HepG2 (cell line): ENCODE results near the gene POLR3K. TPM values are rescaled to one million over a fixed set of nuclear protein-coding genes. Genes with fewer than 3 reads are reported as not detected.

ENCODE experiments used
- ATAC-seq: fragments of 200-7000 bp; cut with Tn5 transposase; 3 replicates; pipeline ENCODE4 v1.9.1; 2020; ENCODE audit warnings: mild to moderate bottlenecking, moderate library complexity
- BruUV-seq: library from RNA; stranded (reverse); fragments of 400-500 nt; replicated peaks from 2 replicates; lab custom pipeline; 2021; lab: Mats Ljungman, UMichigan
- CTCF ChIA-PET: fragments of 300-600 bp; formaldehyde crosslinking; extraction: SDS; loops from one replicate; lab custom pipeline; 2021; ENCODE audit warnings: low total read pairs, inconsistent platforms, low intra/inter-chr PET ratio; lab: Yijun Ruan, JAX
- POLR2A ChIA-PET: fragments of 350-600 bp; sonication (Branson Sonifier 250); formaldehyde crosslinking; loops from one replicate; lab custom pipeline; 2020; ENCODE audit warnings: antibody characterized with exemption, inconsistent platforms; lab: Yijun Ruan, JAX
- DNase-seq: peaks from one replicate; pipeline ENCODE4 v3.0.0-alpha.2; 2015; ENCODE audit warnings: low spot score
- FAIRE-seq: peaks from 3 replicates; lab custom pipeline; 2011; peaks lifted over from hg19 to GRCh38; lab: Jason Lieb, UNC
- H2AFZ ChIP-seq: one replicate; pipeline ENCODE4 v1.6.1; 2011; ENCODE audit warnings: low read length, inconsistent platforms
- H3K27ac ChIP-seq: fragments of 300-600 bp; 3 replicates; pipeline ENCODE4 v1.8.0; 2011; ENCODE audit warnings: mixed run types, mild to moderate bottlenecking, mixed read lengths, low read length, inconsistent platforms; ENCODE audit not compliant: insufficient read depth; ENCODE audit errors: extremely low read length
- H3K27me3 ChIP-seq, 2 experiments: fragments of 200-600 bp in 1 of 2; 2 replicates in 1 of 2; 3 replicates in 1 of 2; pipeline versions ENCODE4 v1.6.0 to v1.8.0; 2011; ENCODE audit warnings: low read length in 2 of 2, mild to moderate bottlenecking in 2 of 2, moderate library complexity in 2 of 2, inconsistent platforms in 1 of 2; ENCODE audit not compliant: insufficient read depth in 2 of 2, control insufficient read depth in 1 of 2
- H3K36me3 ChIP-seq, 2 experiments: fragments of 200-600 bp in 1 of 2; replicated peaks in 1 of 2; 2 replicates in 1 of 2; 3 replicates in 1 of 2; pipeline versions ENCODE4 v1.5.1 to v1.8.0; 2011; ENCODE audit warnings: low read length in 2 of 2, inconsistent platforms in 1 of 2; ENCODE audit not compliant: insufficient read depth in 2 of 2, control insufficient read depth in 1 of 2
- H3K4me1 ChIP-seq: 2 replicates; pipeline ENCODE4 v1.5.1; 2012; ENCODE audit warnings: low read length, inconsistent platforms; ENCODE audit not compliant: insufficient read depth
- H3K4me2 ChIP-seq: 2 replicates; pipeline ENCODE4 v1.6.0; 2011; ENCODE audit warnings: low read depth, low read length, inconsistent platforms
- H3K4me3 ChIP-seq, 3 experiments: fragments of 200-600 bp in 1 of 3; sonication (generic), shearing (Covaris generic) in 1 of 3; replicated peaks in 1 of 3; 2 replicates each; pipeline ENCODE4 v1.5.1; 2011 to 2016; ENCODE audit warnings: low read length in 3 of 3, inconsistent platforms in 2 of 3, low read depth in 2 of 3, mild to moderate bottlenecking in 2 of 3, control low read depth in 1 of 3, mixed read lengths in 1 of 3; ENCODE audit not compliant: insufficient read depth in 1 of 3
- H3K79me2 ChIP-seq: one replicate; pipeline ENCODE4 v1.6.1; 2011; ENCODE audit warnings: low read length, inconsistent platforms; ENCODE audit not compliant: insufficient read depth
- H3K9ac ChIP-seq: 2 replicates; pipeline ENCODE4 v1.6.0; 2011; ENCODE audit warnings: mild to moderate bottlenecking, low read depth, low read length, inconsistent platforms; ENCODE audit not compliant: insufficient read depth
- H3K9me3 ChIP-seq: 2 replicates; pipeline ENCODE4 v1.5.1; 2012; ENCODE audit warnings: mild to moderate bottlenecking, low read length
- H4K20me1 ChIP-seq: 2 replicates; pipeline ENCODE4 v1.6.0; 2011; ENCODE audit warnings: inconsistent platforms, mild to moderate bottlenecking, low read length, moderate library complexity; ENCODE audit not compliant: insufficient read depth
- AFF4 ChIP-seq: sonication (generic); formaldehyde crosslinking; IDR thresholded peaks from 2 replicates; pipeline ENCODE4 v1.4.0; 2020; ENCODE audit warnings: missing genetic modification reagents
- FUBP1 ChIP-seq: sonication (generic); formaldehyde crosslinking; IDR thresholded peaks from 2 replicates; pipeline ENCODE4 v1.5.1; 2020; ENCODE audit warnings: missing genetic modification reagents, mild to moderate bottlenecking, borderline replicate concordance
- HNRNPL ChIP-seq: fragments of 200-400 bp; formaldehyde crosslinking; IDR thresholded peaks from 2 replicates; pipeline ENCODE4 v1.6.1; 2017; ENCODE audit warnings: mild to moderate bottlenecking, low read depth, low read length
- ZNF235 ChIP-seq: sonication (generic); formaldehyde crosslinking; IDR thresholded peaks from 2 replicates; pipeline ENCODE4 v1.8.1; 2023; ENCODE audit warnings: mild to moderate bottlenecking, missing genetic modification reagents, borderline replicate concordance
- ZNF546 ChIP-seq: sonication (generic); formaldehyde crosslinking; conservative IDR thresholded peaks from 2 replicates; pipeline ENCODE4 v1.8.1; 2023; ENCODE audit warnings: mild to moderate bottlenecking, missing genetic modification reagents
- WGBS: methylation state at CpG from one replicate; pipeline ENCODE4 v1.1.6; 2017; ENCODE audit warnings: low lambda C conversion rate; 5-methylcytosine and 5-hydroxymethylcytosine counted together
- in situ Hi-C: cut with HindIII; loops from 2 replicates; pipeline ENCODE4 v1.10.0; 2017; ENCODE audit warnings: low pct_unique_long_range_greater_than_20kb; ENCODE audit not compliant: extremely low pct_ligation_motif_present
- intact Hi-C: fragments of 100-400 bp; cut with micrococcal nuclease; formaldehyde crosslinking; loops from one replicate; pipeline ENCODE4 v1.10.0; 2022; ENCODE audit not compliant: unreplicated experiment
- polyA plus RNA-seq, 8 experiments: library from polyadenylated mRNA; depleted of rRNA in 3 of 8; stranded (reverse) in 7 of 8; unstranded in 1 of 8; fragments of >200 nt; fragmentation: Illumina TruSeq in 4 of 8; extraction: Trizol in 4 of 8; gene quantifications; 2 replicates each; pipeline versions ENCODE4 v1.2.1 to v1.2.3, GENCODE V29; 2011 to 2016; ENCODE audit warnings: low read depth in 4 of 8, missing spikeins in 1 of 8, mixed read lengths in 1 of 8; ENCODE audit not compliant: insufficient read depth in 1 of 8
- total RNA-seq, 5 experiments: library from RNA; depleted of rRNA; stranded (reverse); fragments of >200 nt; fragmentation: Illumina TruSeq; extraction: Trizol; gene quantifications; 2 replicates each; pipeline ENCODE4 v1.2.3, GENCODE V29; 2016; ENCODE audit warnings: low read depth in 1 of 5

Gene POLR3K
- total and polyA plus RNA-seq, 2 of the 13 experiments (the other 11 are each of a cell fraction or from before 2014, with no cell fraction given) = 14.8 to 18.8 TPM

- no peak for TF ChIP-seq AFF4 (CRISPR knock-in tag)
- TF ChIP-seq FUBP1 (CRISPR knock-in tag) = no peak
- TF ChIP-seq ZNF235 (CRISPR knock-in tag) = no peak
Observed at GRCh38 chr16:67884-68789, 14.7 kb upstream of the POLR3K start (continued).

GRCh38 chr16:67183-67791, 13.9 kb upstream of the POLR3K start:
- H3K9ac ChIP-seq = no peak overlapping the region
- intact Hi-C loops (no loop called here), in situ Hi-C loops (no loop called here)
- 59% methylated on average over 9 of the region's 10 CpGs for WGBS
- H3K4me2 ChIP-seq = no peak overlapping the region
- ATAC-seq = no peak
- no peak overlapping the region for H2AFZ ChIP-seq
- no peak for DNase-seq
- H4K20me1 ChIP-seq = peaks cover 9% of the 10 kb centered on the region; the same call in 1 of the 2 replicates
- TF ChIP-seq ZNF546 = no peak
- 0 out of 2 replicates have a peak, but pooled peaks have one; percentile 39 for TF ChIP-seq HNRNPL
- no peaks in the 10 kb centered on the region for H3K9me3 ChIP-seq
- H3K27me3 ChIP-seq = no peaks in the 10 kb centered on the region
- H3K4me3 ChIP-seq = no peak overlapping the region
- H3K79me2 ChIP-seq = no peaks in the 10 kb centered on the region
- ChIA-PET POLR2A (no interaction called here), CTCF (interaction anchor here (5.1 kb wide), 1 partner anchor 28 kb away, joined by 155 read pairs; no protein-coding TSS in a partner anchor)
- H3K36me3 ChIP-seq = peaks cover 0 to under 1% of the 10 kb centered on the region in 2 experiments; a peak in 2 of 5 replicates
- H3K27ac ChIP-seq = no peak overlapping the region
- H3K4me1 ChIP-seq = peaks cover 56% of the 10 kb centered on the region
- FAIRE-seq = no peak
- BruUV-seq = no TSS peak
